Activated naive CD4-positive, alpha-beta T cell treated with anti-CD3 and anti-CD28 coated beads for 36 hours (primary cell): Measurements from ENCODE around the gene ZNF763. TPM values are rescaled to one million over a fixed set of nuclear protein-coding genes. Genes with fewer than 3 reads are reported as not detected.
"Not testable (repeated sequence)": the region's sequence is repeated elsewhere in the genome, so short reads cannot be mapped to it uniquely, and the experiment has no call there.

Experiments used
- CTCF ChIA-PET: fragments of 350-600 bp; sonication (Branson Sonifier 250); formaldehyde crosslinking; loops from one replicate; lab custom pipeline; 2021; ENCODE audit warnings: antibody characterized with exemption; lab: Charles Lee
- DNase-seq: peaks from one replicate; pipeline ENCODE4 v3.0.0-alpha.2; 2020
- H3K27ac Mint-ChIP-seq: one replicate; pipeline ENCODE4 v1.8.0; 2021; ENCODE audit warnings: mild to moderate bottlenecking, mixed read lengths
- H3K27me3 Mint-ChIP-seq: one replicate; pipeline ENCODE4 v1.8.0; 2021; ENCODE audit warnings: low read depth, mixed read lengths
- H3K36me3 Mint-ChIP-seq: one replicate; pipeline ENCODE4 v1.8.0; 2021; ENCODE audit warnings: low read depth, mixed read lengths
- H3K4me1 Mint-ChIP-seq: one replicate; pipeline ENCODE4 v1.8.0; 2021; ENCODE audit warnings: low read depth, mixed read lengths
- H3K4me3 Mint-ChIP-seq: one replicate; pipeline ENCODE4 v1.8.0; 2021; ENCODE audit warnings: mild to moderate bottlenecking, moderate library complexity, mixed read lengths
- H3K9me3 Mint-ChIP-seq: one replicate; pipeline ENCODE4 v1.8.0; 2021; ENCODE audit warnings: mixed read lengths
- intact Hi-C: fragments of 100-400 bp; cut with micrococcal nuclease; formaldehyde crosslinking; loops from one replicate; pipeline ENCODE4 v1.15.1; 2023
- total RNA-seq, 2 experiments: library from RNA; stranded (reverse); gene quantifications; one replicate each; pipeline ENCODE4 v1.2.3, GENCODE V29; 2021

Gene ZNF763
- total RNA-seq, result under 1 TPM; 0.50 to 0.54 TPM

GRCh38 chr19:11964858-11965645, at the start of gene ZNF763:
TSS of gene ZNF763 (plus strand) at chr19:11965040. CDS start at chr19:11965209, 169 bp downstream.
- H3K36me3 Mint-ChIP-seq, result peaks cover 1% of the 10 kb centered on the region
- H3K4me3 Mint-ChIP-seq, result peak within 1 kb of the TSS; percentile 86
- no peaks in the 10 kb centered on the region for H3K9me3 Mint-ChIP-seq
- peak within 1 kb of the TSS; percentile 85 for H3K27ac Mint-ChIP-seq
- intact Hi-C loops, result loop anchor here (1.0 to 5.0 kb wide), 8 partner anchors 23 to 175 kb away; partner anchors contain the start of genes ZNF20, ZNF491 and ZNF878
- DNase-seq, result peak; percentile 95
- CTCF ChIA-PET, result interaction anchor here (0.8 to 4.4 kb wide), 9 partner anchors 17 to 176 kb away, joined by 3 to 45 read pairs (median 8); partner anchors contain the start of genes ZNF20, ZNF491 and ZNF700
- H3K27me3 Mint-ChIP-seq, result no peaks in the 10 kb centered on the region
- peaks cover 20% of the 10 kb centered on the region for H3K4me1 Mint-ChIP-seq

DNA sequence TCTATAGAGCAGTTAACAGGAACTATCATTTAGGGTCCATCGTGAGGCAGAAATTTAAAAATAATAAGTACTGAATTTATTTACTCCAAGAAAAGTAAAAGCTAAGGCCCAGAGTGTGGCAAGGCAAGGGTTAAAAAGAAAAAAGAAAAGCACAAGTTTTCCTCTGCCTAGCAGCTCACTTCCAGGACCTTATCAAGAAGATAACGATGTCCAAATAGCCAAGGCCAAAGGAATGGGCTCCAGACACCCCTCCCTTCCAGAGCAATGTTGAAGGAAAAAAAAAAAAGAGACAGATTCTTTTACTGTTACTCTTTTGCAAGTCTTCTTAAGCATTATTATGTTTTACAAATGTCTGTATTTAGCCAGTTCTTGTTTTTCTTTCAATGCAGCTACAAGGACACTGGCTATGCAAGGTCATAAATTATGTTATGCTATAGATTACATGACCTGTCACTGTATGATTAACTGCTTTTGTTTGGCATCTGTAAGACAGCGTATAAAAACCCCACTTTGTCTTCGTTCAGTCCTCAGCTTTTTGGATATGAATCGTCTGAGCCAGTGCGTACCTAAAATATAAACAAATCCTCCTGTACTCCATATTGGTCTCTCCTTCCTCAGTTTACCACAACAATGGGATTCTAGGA, 42.9 kb upstream of the ZNF763 start:
- no peak overlapping the region for H3K27ac Mint-ChIP-seq
- CTCF ChIA-PET, result interaction anchor here (0.6 to 3.9 kb wide), 10 partner anchors 39 to 775 kb away, joined by 3 to 70 read pairs (median 5); partner anchors contain the start of genes FBXW9 and ZNF763
- intact Hi-C loops, result loop anchor here (5.0 kb wide), 1 partner anchor 80 kb away; no protein-coding TSS in a partner anchor
- no peaks in the 10 kb centered on the region for H3K27me3 Mint-ChIP-seq
- peaks cover 3% of the 10 kb centered on the region for H3K9me3 Mint-ChIP-seq
- no peak for DNase-seq
- peaks cover 19% of the 10 kb centered on the region for H3K4me1 Mint-ChIP-seq
- peaks cover 6% of the 10 kb centered on the region for H3K36me3 Mint-ChIP-seq
- no peak overlapping the region for H3K4me3 Mint-ChIP-seq

- Mint-ChIP-seq H3K27ac (peak within 1 kb of the TSS; percentile 98), H3K4me1 (peaks cover 32% of the 10 kb centered on the region), H3K4me3 (peak within 1 kb of the TSS; percentile 95), H3K36me3 (peaks cover 29% of the 10 kb centered on the region), H3K9me3 (peaks cover 3% of the 10 kb centered on the region), H3K27me3 (no peaks in the 10 kb centered on the region)
- peak; percentile 98 for DNase-seq
- intact Hi-C loops, result loop anchor here (1.0 to 5.0 kb wide), 9 partner anchors 38 to 407 kb away; partner anchors contain the start of genes ZNF491, ZNF69 and ZNF878
- CTCF ChIA-PET, result interaction anchor here (0.5 to 3.9 kb wide), 13 partner anchors 9 to 231 kb away, joined by 3 to 70 read pairs (median 13); partner anchors contain the start of genes ZNF20, ZNF491, ZNF625 and ZNF763
Measured at GRCh38 chr19:11924886-11925650, 39.8 kb upstream of the ZNF763 start, which contains the start of gene ZNF700. TSS of gene ZNF700 (plus strand) at chr19:11925107. CDS start at chr19:11925211, 104 bp downstream.

- CTCF ChIA-PET, result interaction anchor here (1.5 to 3.7 kb wide), 4 partner anchors 45 to 215 kb away, joined by 4 to 35 read pairs (median 16); partner anchors contain the start of genes ZNF20 and ZNF491
- intact Hi-C loops, result loop anchor here (1.0 to 2.0 kb wide), 2 partner anchors 39 to 407 kb away; partner anchors contain the start of gene ZNF69
- Mint-ChIP-seq H3K36me3 (peaks cover 35% of the 10 kb centered on the region), H3K27ac (peak overlapping the region; percentile 90), H3K4me1 (peaks cover 35% of the 10 kb centered on the region), H3K4me3 (peak overlapping the region; percentile 95)
- DNase-seq, H3K9me3 Mint-ChIP-seq, H3K27me3 Mint-ChIP-seq: not testable (repeated sequence)
Measured at GRCh38 chr19:11925651-11926187, 39.1 kb upstream of the ZNF763 start.

GRCh38 chr19:11927227-11927626, 37.6 kb upstream of the ZNF763 start:
- H3K9me3 Mint-ChIP-seq, result peaks cover 9% of the 10 kb centered on the region
- no peak overlapping the region for H3K27ac Mint-ChIP-seq
- intact Hi-C loops, result no loop called here
- no peak overlapping the region for H3K4me3 Mint-ChIP-seq
- CTCF ChIA-PET, result interaction anchor here (1.5 kb wide), 1 partner anchor 61 kb away, joined by 4 read pairs; no protein-coding TSS in a partner anchor
- no peak for DNase-seq
- peaks cover 45% of the 10 kb centered on the region for H3K36me3 Mint-ChIP-seq
- H3K27me3 Mint-ChIP-seq, result no peaks in the 10 kb centered on the region
- H3K4me1 Mint-ChIP-seq, result peaks cover 43% of the 10 kb centered on the region

GRCh38 chr19:11931051-11931450, 33.8 kb upstream of the ZNF763 start:
- H3K4me1 Mint-ChIP-seq, result peaks cover 35% of the 10 kb centered on the region
- peaks cover 67% of the 10 kb centered on the region for H3K36me3 Mint-ChIP-seq
- H3K4me3 Mint-ChIP-seq, result no peak overlapping the region
- H3K27ac Mint-ChIP-seq, result no peak overlapping the region
- no peaks in the 10 kb centered on the region for H3K27me3 Mint-ChIP-seq
- CTCF ChIA-PET, result interaction anchor here (1.0 kb wide), 1 partner anchor 133 kb away, joined by 3 read pairs; the partner anchor contains the start of gene ZNF491
- peaks cover 18% of the 10 kb centered on the region for H3K9me3 Mint-ChIP-seq
- intact Hi-C loops, result no loop called here
- DNase-seq, result no peak

GRCh38 chr19:11931513-11931912, 33.3 kb upstream of the ZNF763 start:
- DNase-seq, result no peak
- H3K27me3 Mint-ChIP-seq, result no peaks in the 10 kb centered on the region
- H3K4me1 Mint-ChIP-seq, result peaks cover 31% of the 10 kb centered on the region
- no peak overlapping the region for H3K27ac Mint-ChIP-seq
- intact Hi-C loops, result no loop called here
- peaks cover 21% of the 10 kb centered on the region for H3K9me3 Mint-ChIP-seq
- CTCF ChIA-PET, result no interaction called here
- H3K36me3 Mint-ChIP-seq, result peaks cover 72% of the 10 kb centered on the region
- no peak overlapping the region for H3K4me3 Mint-ChIP-seq

- peaks cover 75% of the 10 kb centered on the region for H3K36me3 Mint-ChIP-seq
- intact Hi-C loops, H3K27me3 Mint-ChIP-seq, DNase-seq, H3K4me3 Mint-ChIP-seq, H3K27ac Mint-ChIP-seq, CTCF ChIA-PET: not testable (repeated sequence)
- peaks cover 39% of the 10 kb centered on the region for H3K9me3 Mint-ChIP-seq
- peaks cover 14% of the 10 kb centered on the region for H3K4me1 Mint-ChIP-seq
Measured at GRCh38 chr19:11935829-11936228, 29.0 kb upstream of the ZNF763 start.

DNA sequence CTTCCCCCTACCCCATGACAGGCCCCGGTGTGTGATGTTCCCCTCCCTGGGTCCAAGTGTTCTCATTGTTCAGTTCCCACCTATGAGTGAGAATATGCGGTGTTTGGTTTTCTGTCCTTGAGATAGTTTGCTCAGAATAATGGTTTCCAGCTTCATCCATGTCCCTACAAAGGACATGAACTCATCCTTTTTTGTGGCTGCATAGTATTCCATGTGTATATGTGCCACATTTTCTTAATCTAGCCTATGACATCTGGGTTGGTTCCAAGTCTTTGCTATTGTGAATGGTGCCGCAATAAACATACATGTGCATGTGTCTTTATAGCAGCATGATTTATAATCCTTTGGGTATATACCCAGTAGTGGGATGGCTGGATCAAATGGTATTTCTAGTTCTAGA, 26.5 kb upstream of the ZNF763 start:
- H3K27ac Mint-ChIP-seq, CTCF ChIA-PET, H3K4me1 Mint-ChIP-seq, DNase-seq, H3K27me3 Mint-ChIP-seq, H3K4me3 Mint-ChIP-seq, intact Hi-C loops: not testable (repeated sequence)
- H3K9me3 Mint-ChIP-seq, result peaks cover 53% of the 10 kb centered on the region
- H3K36me3 Mint-ChIP-seq, result peaks cover 81% of the 10 kb centered on the region

DNA sequence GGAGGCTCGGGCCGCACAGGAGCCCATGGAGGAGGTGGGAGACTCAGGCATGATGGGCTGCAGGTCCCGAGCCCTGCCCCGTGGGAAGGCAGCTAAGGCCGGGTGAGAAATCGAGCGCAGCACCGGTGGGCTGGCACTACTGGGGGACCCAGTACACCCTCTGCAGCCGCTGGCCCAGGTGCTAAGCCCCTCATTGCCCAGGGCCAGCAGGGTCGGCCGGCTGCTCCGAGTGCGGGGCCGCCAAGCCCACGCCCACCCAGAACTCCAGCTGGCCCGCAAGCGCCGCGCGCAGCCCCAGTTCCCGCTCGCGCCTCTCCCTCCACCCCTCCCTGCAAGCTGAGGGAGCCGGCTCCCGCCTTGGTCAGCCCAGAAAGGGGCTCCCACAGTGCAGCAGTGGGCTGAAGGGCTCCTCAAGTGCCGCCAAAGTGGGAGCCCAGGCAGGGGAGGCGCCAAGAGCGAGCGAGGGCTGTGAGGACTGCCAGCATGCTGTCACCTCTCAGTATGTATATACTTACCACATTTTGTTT, 23.4 kb upstream of the ZNF763 start:
- DNase-seq, CTCF ChIA-PET, H3K4me1 Mint-ChIP-seq, H3K27ac Mint-ChIP-seq, intact Hi-C loops, H3K27me3 Mint-ChIP-seq, H3K4me3 Mint-ChIP-seq: not testable (repeated sequence)
- H3K9me3 Mint-ChIP-seq, result peaks cover 67% of the 10 kb centered on the region
- H3K36me3 Mint-ChIP-seq, result peaks cover 88% of the 10 kb centered on the region
